Activated CD4-positive, alpha-beta T cell treated with anti-CD3 and anti-CD28 coated beads, Interleukin-10, Interleukin-2, amounts not matched to agents 100 ng/mL and 50 ng/mL, durations not matched to agents 16 hours and 8 hours (primary cell): ENCODE data around the gene GOLGA8A.
"Not testable (repeated sequence)": the region's sequence is repeated elsewhere in the genome, so short reads cannot be mapped to it uniquely, and the experiment has no call there.

ENCODE experiments used
- DNase-seq: peaks from one replicate; pipeline ENCODE4 v3.0.0-alpha.2; 2020

GOLGA8A gene

DNA sequence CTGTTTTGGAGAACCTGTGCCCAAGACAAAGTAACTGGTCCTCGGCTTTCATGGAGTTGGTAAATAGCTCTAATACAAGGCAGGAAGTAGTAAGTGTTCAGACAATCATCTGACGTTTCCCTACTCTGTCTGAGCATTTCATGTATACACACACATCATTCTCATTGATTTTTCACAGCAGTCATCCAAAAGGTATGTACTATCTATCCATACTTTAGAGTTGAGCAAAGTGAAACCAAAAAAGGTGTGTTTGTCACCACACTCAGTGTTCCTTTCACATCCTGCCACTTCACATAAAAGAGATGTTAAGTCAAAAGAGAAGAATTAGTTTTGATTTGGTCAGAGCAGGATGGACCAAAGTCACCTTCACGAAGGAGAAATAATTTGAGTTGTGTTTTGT lies 33.7 kb downstream of the GOLGA8A start:
- DNase-seq: not testable (repeated sequence)

GRCh38 chr15:34403160-34403598 lies 34.4 kb downstream of the GOLGA8A start:
- DNase-seq: not testable (repeated sequence)

DNA sequence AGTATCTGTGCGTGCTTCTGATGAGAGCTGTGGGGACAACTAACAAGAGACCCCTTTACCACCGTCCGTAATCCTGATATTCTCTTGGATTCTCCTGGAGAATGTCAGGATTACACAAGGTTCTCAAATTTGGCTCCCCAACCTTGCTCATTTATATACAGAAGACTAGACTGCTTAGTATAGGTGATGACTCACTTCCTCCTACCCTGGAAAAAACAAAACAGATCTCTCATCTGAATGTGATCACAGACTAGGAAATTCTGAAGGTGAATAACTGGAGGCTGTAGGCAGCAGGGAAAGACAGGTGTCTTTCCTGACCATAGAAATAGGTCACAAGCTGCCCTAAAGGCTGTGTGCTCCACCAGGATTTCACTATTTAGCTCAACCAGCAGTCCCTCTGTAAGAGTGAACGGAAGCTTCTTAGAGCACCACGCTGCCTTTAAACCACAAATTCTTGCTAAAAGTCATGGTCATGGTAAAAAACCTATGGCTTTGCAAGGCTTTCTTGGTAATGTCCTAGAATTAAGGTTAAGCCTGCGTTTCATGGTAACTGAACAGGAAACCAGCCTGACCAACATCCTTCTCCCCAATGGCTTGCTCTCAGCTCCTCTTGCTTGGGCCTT lies 39.9 kb downstream of the GOLGA8A start:
- DNase-seq: peak; percentile 75

GRCh38 chr15:34392981-34393380 lies 44.6 kb downstream of the GOLGA8A start:
- not testable (repeated sequence) for DNase-seq

DNA sequence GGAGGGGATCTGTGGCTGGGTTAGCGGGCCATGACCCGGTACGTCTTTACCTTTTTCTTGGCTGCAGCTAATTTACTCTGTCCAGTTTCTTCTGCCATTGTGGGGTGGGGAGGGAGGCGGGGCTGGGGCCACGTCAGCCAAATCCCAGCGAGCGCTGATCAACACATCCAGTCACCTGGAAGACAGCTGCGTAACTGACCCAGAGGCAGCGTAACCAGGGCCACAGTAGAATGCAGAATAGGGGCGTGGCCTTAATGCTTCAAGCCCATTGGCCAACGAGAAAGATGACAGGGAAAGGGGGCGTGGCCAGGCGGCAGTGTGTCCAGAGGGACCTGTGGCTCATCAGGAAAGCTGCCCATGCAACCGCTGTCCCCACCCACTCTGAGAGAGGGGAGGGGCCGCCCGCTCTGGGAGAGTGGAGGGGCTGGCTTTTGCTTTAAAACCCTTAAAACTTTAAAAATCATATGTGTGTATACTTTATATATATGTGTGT lies 48.0 kb downstream of the GOLGA8A start:
- DNase-seq: not testable (repeated sequence)
